ENCODE data around the gene RGS1. TPM values are rescaled to one million over a fixed set of nuclear protein-coding genes. Genes with fewer than 3 reads are reported as not detected.

Gene RGS1
- total and polyA plus RNA-seq, 2 of the 4 experiments (the other 2 are of a cell fraction): not detected

DNA sequence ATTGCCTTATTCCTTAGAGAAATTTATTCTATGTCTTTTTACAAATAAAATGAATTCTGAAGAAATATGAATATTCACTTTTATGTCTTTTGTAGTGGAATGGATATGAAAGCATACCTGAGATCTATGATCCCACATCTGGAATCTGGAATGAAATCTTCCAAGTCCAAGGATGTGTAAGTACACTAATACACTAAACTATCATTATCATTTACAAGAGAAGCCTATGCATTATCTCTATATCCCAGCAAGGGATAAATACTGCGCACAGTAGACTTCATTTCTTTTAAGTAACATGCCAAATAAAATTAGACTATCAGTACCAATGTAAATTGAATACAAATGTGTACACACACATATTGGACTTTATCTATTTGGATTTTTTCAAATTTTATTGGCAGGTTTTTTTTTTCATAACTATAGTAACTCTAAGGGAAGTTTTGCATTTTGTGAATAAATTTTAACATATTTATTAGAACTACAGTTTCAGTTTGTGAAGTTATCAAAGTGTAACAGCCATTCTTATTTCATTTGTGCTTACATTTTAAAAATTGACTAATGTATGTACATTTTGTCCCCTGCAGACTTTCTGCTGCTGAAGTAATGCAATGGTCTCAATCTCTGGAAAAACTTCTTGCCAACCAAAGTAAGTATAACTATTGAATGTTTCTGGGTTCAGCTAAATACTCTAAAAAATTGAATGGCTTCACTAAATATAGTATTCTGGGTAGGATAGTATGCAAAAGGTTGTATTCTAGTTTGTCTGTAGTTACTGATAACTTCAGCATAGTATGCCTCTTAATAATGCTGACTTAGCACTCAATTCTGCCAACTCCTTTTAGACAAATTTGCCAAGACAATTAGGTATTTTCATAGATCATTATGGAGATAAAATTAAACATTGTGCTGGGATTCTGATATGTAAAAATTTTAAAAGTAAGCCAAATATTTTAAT is 894 bp downstream of the RGS1 start:
- Histone ChIP-seq H3K27me3 (ENCODE audit: control insufficient read depth, insufficient read depth, low read length) (no peaks in the 10 kb centered on the region), H4K91ac (ENCODE audit: insufficient read depth, low read depth, low read length) (no peak overlapping the region), H4K8ac (ENCODE audit: low read depth in 2 of 2, low read length in 2 of 2) (no peak overlapping the region), H2BK5ac (ENCODE audit: low read depth, low read length, poor library complexity, severe bottlenecking) (no peak overlapping the region), H3K36me3 (ENCODE audit: control insufficient read depth, insufficient read depth, low read length) (no peaks in the 10 kb centered on the region), H3K9me1 (ENCODE audit: insufficient read depth, low read length) (no peaks in the 10 kb centered on the region), H3K27ac (ENCODE audit: insufficient read depth, low read length) (no peak overlapping the region), H2BK20ac (ENCODE audit: low read depth, low read length) (no peak overlapping the region), H4K20me1 (ENCODE audit: insufficient read depth, low read length) (no peaks in the 10 kb centered on the region), H2AK9ac (replicated peaks; ENCODE audit: low read depth, low read length, poor library complexity) (no peak overlapping the region), H2BK15ac (ENCODE audit: low read depth, low read length) (no peak overlapping the region), H3K14ac (replicated peaks; ENCODE audit: low read depth, low read length) (no peak overlapping the region), H4K5ac (ENCODE audit: low read depth, low read length) (no peak overlapping the region), H2AK5ac (ENCODE audit: low read depth, low read length) (no peak overlapping the region), H3K56ac (ENCODE audit: extremely low read depth, insufficient read depth, low read length) (no peak overlapping the region), H3K4ac (ENCODE audit: low read depth, low read length) (no peak overlapping the region), H3K4me3 (ENCODE audit: insufficient read depth, low read depth, low read length) (no peak overlapping the region), H3K18ac (ENCODE audit: low read depth, low read length) (no peak overlapping the region), H3K4me2 (ENCODE audit: low read depth, low read length) (no peak overlapping the region), H3K79me1 (ENCODE audit: low read depth in 1 of 2, low read length in 2 of 2) (no peaks in the 10 kb centered on the region), H3K23ac (ENCODE audit: low read depth, low read length) (no peak overlapping the region), H2BK120ac (ENCODE audit: low read depth, low read length) (no peak overlapping the region), H3K9me3 (ENCODE audit: control insufficient read depth, insufficient read depth, low read length) (no peaks in the 10 kb centered on the region), H3K9ac (ENCODE audit: low read depth, low read length) (no peak overlapping the region), H2AFZ (replicated peaks; ENCODE audit: low read length, poor library complexity) (no peak overlapping the region), H3K4me1 (ENCODE audit: control insufficient read depth, insufficient read depth, low read length) (no peaks in the 10 kb centered on the region; the same call in 1 of the 2 replicates)
- dilution Hi-C loops (cut with HindIII; ENCODE audit: low sequenced_read_pairs, unreplicated experiment) (no loop called here), intact Hi-C loops (cut with micrococcal nuclease) (loop anchor here (5.0 kb wide), 1 partner anchor 44 kb away; no protein-coding TSS in a partner anchor), in situ Hi-C loops (cut with MboI; ENCODE audit: low sequenced_read_pairs) (no loop called here)
- ChIA-PET POLR2A (ENCODE audit: unreplicated experiment) (no interaction called here), CTCF (no interaction called here)
- DNase-seq (no peak), ATAC-seq (ENCODE audit: low read depth) (no peak)
- no peak for TF ChIP-seq CEBPB (IDR thresholded peaks at IDR 0.05; ENCODE audit: low read depth, low read length)
- TF ChIP-seq MAFK (IDR thresholded peaks at IDR 0.05; ENCODE audit: low read depth, low read length): peak; percentile 90
- BruUV-seq (replicated peaks): no TSS peak
- no CpG with 5 or more reads among the region's 1 CpG for WGBS, 2 experiments (ENCODE audit: extremely low coverage in 2 of 2, insufficient read length in 1 of 2)
